ENCODE data around the gene CCT5.

CCT5 gene

GRCh38 chr5:10222326-10222725, 27.8 kb upstream of the CCT5 start:
- TF ChIP-seq GLIS3 (CRISPR knock-in tag; IDR thresholded peaks at IDR 0.05) (no peak), ZC3H10 (CRISPR knock-in tag; IDR thresholded peaks at IDR 0.05) (no peak), SNAI2 (CRISPR knock-in tag; IDR thresholded peaks at IDR 0.05) (no peak), CSRNP3 (CRISPR knock-in tag; IDR thresholded peaks at IDR 0.05) (no peak), CSDC2 (CRISPR knock-in tag; IDR thresholded peaks at IDR 0.05) (no peak), ZNF8 (CRISPR knock-in tag; IDR thresholded peaks at IDR 0.05) (no peak), RARB (CRISPR knock-in tag; IDR thresholded peaks at IDR 0.05) (no peak), TOX (CRISPR knock-in tag; IDR thresholded peaks at IDR 0.05; ENCODE audit: borderline replicate concordance) (no peak), ZFP3 (CRISPR knock-in tag; IDR thresholded peaks at IDR 0.05) (no peak), TCF4 (CRISPR knock-in tag; IDR thresholded peaks at IDR 0.05; ENCODE audit: borderline replicate concordance) (no peak)
- ATAC-seq = no peak

GRCh38 chr5:10227379-10227778, 22.7 kb upstream of the CCT5 start:
- no peak for ATAC-seq
- TF ChIP-seq TSHZ2 (CRISPR knock-in tag; IDR thresholded peaks at IDR 0.05) (no peak), ZFP3 (CRISPR knock-in tag; IDR thresholded peaks at IDR 0.05) (no peak), CREB5 (CRISPR knock-in tag; IDR thresholded peaks at IDR 0.05; ENCODE audit: low read depth) (no peak), SNAI2 (CRISPR knock-in tag; IDR thresholded peaks at IDR 0.05) (no peak), TCF4 (CRISPR knock-in tag; IDR thresholded peaks at IDR 0.05; ENCODE audit: borderline replicate concordance) (no peak), BACH2 (CRISPR knock-in tag; IDR thresholded peaks at IDR 0.05; ENCODE audit: borderline replicate concordance) (no peak), ZC3H10 (CRISPR knock-in tag; IDR thresholded peaks at IDR 0.05) (no peak), PPARA (CRISPR knock-in tag; IDR thresholded peaks at IDR 0.05; ENCODE audit: borderline replicate concordance) (no peak), ZNF70 (CRISPR knock-in tag; IDR thresholded peaks at IDR 0.05) (no peak), RARB (CRISPR knock-in tag; IDR thresholded peaks at IDR 0.05) (no peak)

GRCh38 chr5:10228288-10228687, 21.8 kb upstream of the CCT5 start:
- no peak for ATAC-seq
- TF ChIP-seq ISL1 (CRISPR knock-in tag; IDR thresholded peaks at IDR 0.05) (no peak), RARB (CRISPR knock-in tag; IDR thresholded peaks at IDR 0.05) (no peak), ESRRG (CRISPR knock-in tag; IDR thresholded peaks at IDR 0.05) (no peak), ARNTL (CRISPR knock-in tag; IDR thresholded peaks at IDR 0.05; ENCODE audit: borderline replicate concordance, low read depth) (no peak), PPARA (CRISPR knock-in tag; IDR thresholded peaks at IDR 0.05; ENCODE audit: borderline replicate concordance) (no peak), TCF4 (CRISPR knock-in tag; IDR thresholded peaks at IDR 0.05; ENCODE audit: borderline replicate concordance) (no peak), PATZ1 (CRISPR knock-in tag; IDR thresholded peaks at IDR 0.05; ENCODE audit: borderline replicate concordance) (no peak), GLIS3 (CRISPR knock-in tag; IDR thresholded peaks at IDR 0.05) (no peak), ZNF70 (CRISPR knock-in tag; IDR thresholded peaks at IDR 0.05) (no peak), TSHZ2 (CRISPR knock-in tag; IDR thresholded peaks at IDR 0.05) (no peak)

Data from SK-N-SH treated with all-trans-retinoic acid at 6 μM for 48 hours (cell line).